Calu3 (cell line): ENCODE data around the gene GMCL2. TPM values are rescaled to one million over a fixed set of nuclear protein-coding genes. Genes with fewer than 3 reads are reported as not detected.

ENCODE experiments used
- BruUV-seq: library from RNA; stranded (reverse); fragments of 400-500 nt; replicated peaks from 2 replicates; lab custom pipeline; 2021; lab: Mats Ljungman, UMichigan
- CTCF ChIA-PET: fragments of 300-600 bp; sonication (Branson Sonifier 250); formaldehyde crosslinking; loops from one replicate; lab custom pipeline; 2022; ENCODE audit warnings: antibody characterized with exemption; lab: Charles Lee
- DNase-seq: peaks from one replicate; pipeline ENCODE4 v3.0.0; 2022
- H3K27ac Mint-ChIP-seq: one replicate; pipeline ENCODE4 v1.8.0; 2022; ENCODE audit warnings: mixed read lengths; ENCODE audit not compliant: unreplicated experiment
- H3K27me3 Mint-ChIP-seq: one replicate; pipeline ENCODE4 v1.8.0; 2022; ENCODE audit warnings: mixed read lengths; ENCODE audit not compliant: unreplicated experiment
- H3K36me3 Mint-ChIP-seq: one replicate; pipeline ENCODE4 v1.8.0; 2022; ENCODE audit warnings: mild to moderate bottlenecking, moderate library complexity, mixed read lengths; ENCODE audit not compliant: insufficient read depth, unreplicated experiment
- H3K4me1 Mint-ChIP-seq: one replicate; pipeline ENCODE4 v1.8.0; 2022; ENCODE audit warnings: mild to moderate bottlenecking, low read depth, mixed read lengths; ENCODE audit not compliant: unreplicated experiment
- H3K4me3 Mint-ChIP-seq: one replicate; pipeline ENCODE4 v1.8.0; 2022; ENCODE audit warnings: mild to moderate bottlenecking, low read depth, moderate library complexity, mixed read lengths; ENCODE audit not compliant: unreplicated experiment
- H3K9me3 Mint-ChIP-seq: one replicate; pipeline ENCODE4 v1.8.0; 2022; ENCODE audit warnings: low read depth, mixed read lengths; ENCODE audit not compliant: unreplicated experiment
- CTCF ChIP-seq: fragments of 200-600 bp; IDR thresholded peaks from one replicate; pipeline ENCODE4 v1.8.0; 2022; ENCODE audit warnings: antibody characterized with exemption; ENCODE audit not compliant: unreplicated experiment
- intact Hi-C: fragments of 100-400 bp; cut with micrococcal nuclease; formaldehyde crosslinking; loops from one replicate; pipeline ENCODE4 v1.10.0; 2022; ENCODE audit not compliant: unreplicated experiment
- total RNA-seq: library from RNA; stranded (reverse); gene quantifications from 2 replicates; pipeline ENCODE4 v1.2.3, GENCODE V29; 2022

GMCL2 gene
- total RNA-seq, 1 experiment from 2014 or later = not detected

DNA sequence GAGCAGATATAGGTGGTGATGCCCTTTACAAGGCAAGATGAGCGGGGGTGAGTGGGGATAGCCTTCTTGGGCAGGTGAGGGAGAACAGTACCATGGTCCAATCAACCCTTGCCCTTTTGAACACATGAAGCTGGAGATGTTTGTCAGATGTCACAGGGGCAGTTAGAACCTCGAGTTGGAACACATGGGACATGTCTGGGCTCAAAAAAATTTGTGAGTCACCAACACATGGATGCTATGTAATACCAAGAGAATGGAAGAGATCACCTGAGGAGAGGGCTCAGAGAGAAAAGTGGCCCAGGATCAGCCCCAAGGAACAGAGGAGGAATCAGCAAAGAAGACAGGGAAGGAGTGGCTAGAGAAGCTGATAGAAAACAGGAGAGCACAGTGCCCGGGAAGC lies 40.8 kb upstream of the GMCL2 start:
- intact Hi-C loops = no loop called here
- Mint-ChIP-seq H3K36me3 (peaks cover 75% of the 10 kb centered on the region), H3K27ac (no peak overlapping the region), H3K4me3 (no peak overlapping the region), H3K9me3 (peaks cover 6% of the 10 kb centered on the region), H3K27me3 (no peaks in the 10 kb centered on the region), H3K4me1 (peaks cover 29% of the 10 kb centered on the region)
- no peak for TF ChIP-seq CTCF
- no peak for DNase-seq
- no TSS peak for BruUV-seq
- CTCF ChIA-PET = interaction anchor here (1.0 kb wide), 1 partner anchor 11 kb away, joined by 3 read pairs; no protein-coding TSS in a partner anchor

DNA sequence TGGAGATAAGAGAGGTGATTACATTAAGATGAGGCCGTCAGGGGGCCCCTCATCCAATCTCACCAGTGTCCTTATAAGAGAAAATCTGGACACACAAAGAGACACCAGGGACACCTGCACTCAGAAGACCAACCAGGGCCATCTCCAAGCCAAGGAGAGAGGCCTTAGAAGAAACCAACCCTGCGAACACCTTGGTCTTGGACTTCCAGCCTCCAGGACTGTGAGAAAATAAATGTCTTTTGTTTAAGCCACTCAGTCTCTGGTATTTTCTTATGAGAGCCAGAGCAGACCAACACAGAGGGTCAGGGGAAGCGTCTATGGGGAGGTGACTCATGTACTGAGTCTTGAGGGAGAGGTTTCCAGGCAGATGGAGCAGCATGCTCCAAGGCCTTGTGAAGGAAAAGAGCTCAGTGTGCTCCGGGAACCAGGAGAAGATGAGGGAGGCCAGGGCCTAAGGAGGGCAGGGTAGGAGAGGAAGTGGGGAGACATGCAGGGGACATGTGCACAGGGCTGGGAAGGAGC lies 40.0 kb upstream of the GMCL2 start:
- H3K9me3 Mint-ChIP-seq = peaks cover 6% of the 10 kb centered on the region
- CTCF ChIA-PET = interaction anchor here (1.0 to 1.7 kb wide), 2 partner anchors 11 to 20 kb away, joined by 3 read pairs; no protein-coding TSS in a partner anchor

GRCh38 chr5:178225174-178225573 lies 38.0 kb upstream of the GMCL2 start:
- no TSS peak for BruUV-seq

More for the DNA sequence above, 40.0 kb upstream of the GMCL2 start:
- Mint-ChIP-seq H3K27ac (no peak overlapping the region), H3K27me3 (no peaks in the 10 kb centered on the region), H3K36me3 (peaks cover 78% of the 10 kb centered on the region), H3K4me3 (no peak overlapping the region), H3K4me1 (peaks cover 29% of the 10 kb centered on the region)
- BruUV-seq = no TSS peak
- intact Hi-C loops = no loop called here
- no peak for DNase-seq
- no peak for TF ChIP-seq CTCF

GRCh38 chr5:178224403-178224802 lies 37.2 kb upstream of the GMCL2 start:
- Mint-ChIP-seq H3K36me3 (peaks cover 75% of the 10 kb centered on the region), H3K9me3 (peaks cover 6% of the 10 kb centered on the region), H3K27me3 (no peaks in the 10 kb centered on the region), H3K4me3 (no peak overlapping the region), H3K4me1 (peaks cover 17% of the 10 kb centered on the region), H3K27ac (peak overlapping the region; percentile 7)
- CTCF ChIA-PET = no interaction called here
- no peak for DNase-seq
- TF ChIP-seq CTCF = no peak
- intact Hi-C loops = no loop called here
- no TSS peak for BruUV-seq

More at GRCh38 chr5:178225174-178225573, 38.0 kb upstream of the GMCL2 start:
- Mint-ChIP-seq H3K4me3 (no peak overlapping the region), H3K27ac (no peak overlapping the region), H3K9me3 (peaks cover 6% of the 10 kb centered on the region), H3K36me3 (peaks cover 78% of the 10 kb centered on the region), H3K4me1 (peaks cover 17% of the 10 kb centered on the region), H3K27me3 (no peaks in the 10 kb centered on the region)
- CTCF ChIA-PET = no interaction called here
- intact Hi-C loops = no loop called here
- no peak for TF ChIP-seq CTCF
- DNase-seq = no peak
